Astrocyte (in vitro differentiated cells and primary cell): Measurements from ENCODE around the gene AOAH.

Source experiments
- CTCF ChIP-seq: IDR thresholded peaks from 2 replicates; pipeline ENCODE4 v1.5.1; 2011; ENCODE audit warnings: low read depth, mild to moderate bottlenecking, inconsistent platforms, low read length, moderate library complexity; ENCODE audit not compliant: insufficient read depth
- EZH2 ChIP-seq: IDR thresholded peaks from 2 replicates; pipeline ENCODE4 v1.6.1; 2012; ENCODE audit warnings: mild to moderate bottlenecking, low read length, inconsistent platforms; ENCODE audit not compliant: insufficient read depth

DNA sequence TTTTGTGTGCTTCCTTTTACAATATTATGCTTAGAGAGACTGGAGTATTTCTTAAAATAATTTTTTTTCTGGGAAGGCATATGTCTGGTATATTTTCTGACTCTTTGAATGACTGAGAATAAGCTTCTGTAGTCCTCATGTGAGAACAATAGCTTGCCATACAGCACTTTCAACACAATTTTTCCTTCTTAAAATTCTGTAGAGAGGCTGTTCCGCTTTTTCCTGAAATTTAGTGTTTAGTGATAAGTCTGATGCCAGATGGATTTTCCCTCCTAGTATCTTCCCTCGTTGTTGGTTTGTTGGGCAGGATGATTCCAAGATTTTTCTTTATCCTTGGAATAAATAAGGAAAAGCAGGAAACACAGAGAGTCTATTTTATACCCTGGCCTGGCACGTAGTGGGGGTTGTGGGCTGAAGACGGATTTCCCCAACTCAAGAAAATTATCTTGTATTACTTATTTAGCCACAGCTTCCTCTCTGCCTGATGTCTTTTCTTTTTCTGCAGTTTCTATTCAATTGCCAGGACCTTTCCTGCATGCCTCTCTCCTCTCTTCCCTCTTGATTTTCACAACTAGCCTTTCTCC, 111.2 kb downstream of the AOAH start:
- no peak for TF ChIP-seq CTCF
- TF ChIP-seq EZH2, result no peak
